IMR-90 (cell line): ENCODE results near the gene CRLF1. TPM values are rescaled to one million over a fixed set of nuclear protein-coding genes. Genes with fewer than 3 reads are reported as not detected.

Source experiments
- ATAC-seq: fragments of 200-7000 bp; cut with Tn5 transposase; 2 replicates; pipeline ENCODE4 v1.9.1; 2020; ENCODE audit warnings: low read depth, mild to moderate bottlenecking, moderate library complexity
- BruUV-seq: library from RNA; stranded (reverse); fragments of 400-500 nt; replicated peaks from 2 replicates; lab custom pipeline; 2021; lab: Mats Ljungman, UMichigan
- CTCF ChIA-PET: fragments of 300-600 bp; formaldehyde crosslinking; extraction: SDS; loops from one replicate; lab custom pipeline; 2021; ENCODE audit warnings: antibody characterized with exemption; lab: Yijun Ruan, JAX
- POLR2A ChIA-PET: fragments of 300-600 bp; sonication (Branson Sonifier 250); formaldehyde crosslinking; loops from one replicate; lab custom pipeline; 2022; ENCODE audit warnings: antibody characterized with exemption; ENCODE audit not compliant: unreplicated experiment; lab: Charles Lee
- DNase-seq: peaks from one replicate; pipeline ENCODE4 v3.0.0; 2013
- H2AFZ ChIP-seq: replicated peaks from 2 replicates; pipeline ENCODE3; 2013; ENCODE audit warnings: low read length, mild to moderate bottlenecking; ENCODE audit not compliant: poor library complexity
- H2AK5ac ChIP-seq: 2 replicates; pipeline ENCODE4 v1.6.1; 2013; ENCODE audit warnings: low read depth, low read length, inconsistent platforms
- H2AK9ac ChIP-seq: replicated peaks from 2 replicates; pipeline ENCODE3; 2013; ENCODE audit warnings: mild to moderate bottlenecking, low read depth, low read length, moderate library complexity; ENCODE audit not compliant: poor library complexity
- H2BK120ac ChIP-seq: 2 replicates; pipeline ENCODE4 v1.6.1; 2013; ENCODE audit warnings: low read depth, low read length, inconsistent platforms
- H2BK15ac ChIP-seq: 3 replicates; pipeline ENCODE4 v1.6.1; 2013; ENCODE audit warnings: low read depth, low read length, inconsistent platforms
- H2BK20ac ChIP-seq: 2 replicates; pipeline ENCODE4 v1.6.1; 2013; ENCODE audit warnings: low read depth, mild to moderate bottlenecking, inconsistent platforms, low read length, moderate library complexity
- H2BK5ac ChIP-seq: 2 replicates; pipeline ENCODE4 v1.6.1; 2013; ENCODE audit warnings: mild to moderate bottlenecking, low read depth, low read length, inconsistent platforms; ENCODE audit not compliant: poor library complexity, severe bottlenecking
- H3K14ac ChIP-seq: replicated peaks from 2 replicates; pipeline ENCODE4 v1.6.1; 2013; ENCODE audit warnings: low read depth, low read length, inconsistent platforms
- H3K18ac ChIP-seq: 2 replicates; pipeline ENCODE4 v1.6.1; 2013; ENCODE audit warnings: low read depth, low read length, control low read depth
- H3K23ac ChIP-seq: 2 replicates; pipeline ENCODE4 v1.6.1; 2013; ENCODE audit warnings: low read depth, low read length, inconsistent platforms
- H3K27ac ChIP-seq: 2 replicates; pipeline ENCODE4 v1.5.1; 2013; ENCODE audit warnings: mild to moderate bottlenecking, control low read depth, low read length; ENCODE audit not compliant: insufficient read depth
- H3K27me3 ChIP-seq: 2 replicates; pipeline ENCODE4 v1.6.1; 2013; ENCODE audit warnings: low read length; ENCODE audit not compliant: control insufficient read depth, insufficient read depth
- H3K36me3 ChIP-seq: 2 replicates; pipeline ENCODE4 v1.6.1; 2013; ENCODE audit warnings: low read length, mixed read lengths; ENCODE audit not compliant: control insufficient read depth, insufficient read depth
- H3K4ac ChIP-seq: 2 replicates; pipeline ENCODE4 v1.6.1; 2013; ENCODE audit warnings: low read depth, low read length, inconsistent platforms
- H3K4me1 ChIP-seq: 2 replicates; pipeline ENCODE4 v1.6.1; 2013; ENCODE audit warnings: low read length, mixed read lengths; ENCODE audit not compliant: control insufficient read depth, insufficient read depth
- H3K4me2 ChIP-seq: 2 replicates; pipeline ENCODE4 v1.6.1; 2013; ENCODE audit warnings: low read depth, mild to moderate bottlenecking, control low read depth, low read length, moderate library complexity
- H3K4me3 ChIP-seq: 2 replicates; pipeline ENCODE4 v1.5.1; 2013; ENCODE audit warnings: low read depth, mild to moderate bottlenecking, control low read depth, low read length, moderate library complexity; ENCODE audit not compliant: insufficient read depth
- H3K56ac ChIP-seq: 2 replicates; pipeline ENCODE4 v1.6.1; 2013; ENCODE audit warnings: low read length, inconsistent platforms; ENCODE audit not compliant: insufficient read depth; ENCODE audit errors: extremely low read depth
- H3K79me1 ChIP-seq, 2 experiments: 2 replicates each; pipeline ENCODE4 v1.6.1; 2013; ENCODE audit warnings: low read length in 2 of 2, inconsistent platforms in 1 of 2, low read depth in 1 of 2
- H3K9ac ChIP-seq: 2 replicates; pipeline ENCODE4 v1.6.1; 2013; ENCODE audit warnings: low read depth, low read length, control low read depth
- H3K9me1 ChIP-seq: 2 replicates; pipeline ENCODE4 v1.6.1; 2013; ENCODE audit warnings: low read length, inconsistent platforms; ENCODE audit not compliant: insufficient read depth
- H3K9me3 ChIP-seq: 2 replicates; pipeline ENCODE4 v1.6.1; 2013; ENCODE audit warnings: low read length; ENCODE audit not compliant: control insufficient read depth, insufficient read depth
- H4K20me1 ChIP-seq: 2 replicates; pipeline ENCODE4 v1.6.1; 2013; ENCODE audit warnings: low read length, inconsistent platforms; ENCODE audit not compliant: insufficient read depth
- H4K5ac ChIP-seq: 2 replicates; pipeline ENCODE4 v1.6.1; 2013; ENCODE audit warnings: mild to moderate bottlenecking, low read depth, low read length, control low read depth
- H4K8ac ChIP-seq, 2 experiments: 2 replicates each; pipeline ENCODE4 v1.6.1; 2013; ENCODE audit warnings: low read depth in 2 of 2, low read length in 2 of 2, control low read depth in 1 of 2, inconsistent platforms in 1 of 2
- H4K91ac ChIP-seq: 2 replicates; pipeline ENCODE4 v1.6.1; 2013; ENCODE audit warnings: low read depth, low read length, inconsistent platforms; ENCODE audit not compliant: insufficient read depth
- BHLHE40 ChIP-seq: fragments of 150-350 bp; IDR thresholded peaks from 2 replicates; pipeline ENCODE4 v1.6.1; 2016; ENCODE audit warnings: mild to moderate bottlenecking, low read depth, low read length
- CEBPB ChIP-seq: IDR thresholded peaks from 2 replicates; pipeline ENCODE4 v1.6.1; 2012; ENCODE audit warnings: low read depth, low read length, improper control_type of control experiment
- ELK1 ChIP-seq: fragments of 150-350 bp; IDR thresholded peaks from 2 replicates; pipeline ENCODE4 v1.6.1; 2016; ENCODE audit warnings: low read depth, mild to moderate bottlenecking, low read length, moderate library complexity, borderline replicate concordance
- FOS ChIP-seq: fragments of 150-350 bp; IDR thresholded peaks from 2 replicates; pipeline ENCODE4 v1.6.1; 2016; ENCODE audit warnings: low read depth, low read length
- MAFK ChIP-seq: IDR thresholded peaks from 2 replicates; pipeline ENCODE4 v1.6.1; 2012; ENCODE audit warnings: low read depth, low read length, improper control_type of control experiment
- MAZ ChIP-seq: IDR thresholded peaks from 2 replicates; pipeline ENCODE4 v1.6.1; 2012; ENCODE audit warnings: low read depth, mild to moderate bottlenecking, low read length, improper control_type of control experiment, moderate library complexity, borderline replicate concordance
- MXI1 ChIP-seq: IDR thresholded peaks from 2 replicates; pipeline ENCODE4 v1.6.1; 2012; ENCODE audit warnings: low read depth, mild to moderate bottlenecking, low read length, moderate library complexity, borderline replicate concordance
- NFE2L2 ChIP-seq: fragments of 150-350 bp; IDR thresholded peaks from 2 replicates; pipeline ENCODE4 v1.6.1; 2016; ENCODE audit warnings: low read depth, mild to moderate bottlenecking, low read length
- POLR2A ChIP-seq: IDR thresholded peaks from 2 replicates; pipeline ENCODE4 v1.6.1; 2012; ENCODE audit warnings: mild to moderate bottlenecking, low read depth, low read length
- RCOR1 ChIP-seq: IDR thresholded peaks from 2 replicates; pipeline ENCODE4 v1.6.1; 2012; ENCODE audit warnings: mild to moderate bottlenecking, low read length, improper control_type of control experiment; ENCODE audit not compliant: insufficient replicate concordance
- RFX5 ChIP-seq: IDR thresholded peaks from 2 replicates; pipeline ENCODE4 v1.8.0; 2012; ENCODE audit warnings: low read depth, mild to moderate bottlenecking, low read length, moderate library complexity
- SMC3 ChIP-seq: fragments of 150-350 bp; IDR thresholded peaks from 2 replicates; pipeline ENCODE4 v1.6.1; 2016; ENCODE audit warnings: low read depth, mild to moderate bottlenecking, antibody characterized with exemption, low read length, moderate library complexity
- WGBS, 2 experiments: methylation state at CpG; one replicate each; pipeline versions ENCODE4 v1.1.5 to v1.1.7; 2013; ENCODE audit warnings: missing lambda C conversion rate in 2 of 2; ENCODE audit not compliant: insufficient read length in 1 of 2; ENCODE audit errors: extremely low coverage in 2 of 2; 5-methylcytosine and 5-hydroxymethylcytosine counted together
- dilution Hi-C: fragments of 300-500 bp; cut with HindIII; formaldehyde crosslinking; loops from one replicate; pipeline ENCODE4 v1.14.3; 2018; ENCODE audit warnings: low sequenced_read_pairs; ENCODE audit not compliant: unreplicated experiment
- in situ Hi-C: fragments of 300-500 bp; cut with MboI; formaldehyde crosslinking; loops from 3 replicates; pipeline ENCODE4 v1.14.3; 2019; ENCODE audit warnings: low sequenced_read_pairs, inconsistent platforms, mixed read lengths
- intact Hi-C: fragments of 100-400 bp; cut with micrococcal nuclease; formaldehyde crosslinking; loops from 2 replicates; pipeline ENCODE4 v1.10.0; 2022
- polyA plus RNA-seq, 3 experiments: library from polyadenylated mRNA; depleted of rRNA; stranded (reverse); fragments of >200 nt; gene quantifications; 2 replicates each; pipeline ENCODE4 v1.2.3, GENCODE V29; 2012; ENCODE audit warnings: low replicate concordance in 1 of 3
- total RNA-seq: library from RNA; depleted of rRNA; stranded (reverse); fragments of >200 nt; gene quantifications from 2 replicates; pipeline ENCODE4 v1.2.3, GENCODE V29; 2012

Gene CRLF1
- total and polyA plus RNA-seq, 2 of the 4 experiments (the other 2 are of a cell fraction) = 0.18 to 3.1 TPM

DNA sequence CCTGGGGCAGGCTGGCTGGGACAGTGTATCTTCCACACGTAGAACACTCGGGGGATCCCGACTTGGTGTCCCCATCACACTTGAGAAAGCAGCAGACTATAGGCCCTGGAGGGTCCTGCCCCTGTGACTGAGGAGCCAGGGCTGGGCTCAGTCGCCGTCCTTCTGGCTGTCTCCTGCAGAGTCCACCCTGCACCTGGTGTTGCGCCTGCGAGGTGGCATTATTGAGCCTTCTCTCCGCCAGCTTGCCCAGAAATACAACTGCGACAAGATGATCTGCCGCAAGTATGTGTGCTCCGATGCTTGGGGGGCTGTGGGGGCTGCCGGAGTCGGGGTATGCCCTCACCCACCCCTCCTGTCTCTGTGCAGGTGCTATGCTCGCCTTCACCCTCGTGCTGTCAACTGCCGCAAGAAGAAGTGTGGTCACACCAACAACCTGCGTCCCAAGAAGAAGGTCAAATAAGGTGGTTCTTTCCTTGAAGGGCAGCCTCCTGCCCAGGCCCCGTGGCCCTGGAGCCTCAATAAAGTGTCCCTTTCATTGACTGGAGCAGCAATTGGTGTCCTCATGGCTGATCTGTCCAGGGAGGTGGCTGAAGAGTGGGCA, 31.8 kb downstream of the CRLF1 start:
- Histone ChIP-seq H2AFZ (no peak overlapping the region), H4K20me1 (peaks cover 55% of the 10 kb centered on the region), H3K9ac (no peak overlapping the region), H2AK9ac (no peak overlapping the region), H3K9me1 (peaks cover 11% of the 10 kb centered on the region), H4K8ac (no peak overlapping the region), H3K4me2 (no peak overlapping the region), H3K36me3 (peaks cover 40% of the 10 kb centered on the region), H2BK5ac (no peak overlapping the region), H3K4ac (no peak overlapping the region), H3K56ac (no peak overlapping the region), H3K27me3 (no peaks in the 10 kb centered on the region), H4K91ac (no peak overlapping the region), H3K79me1 (peaks cover 18 to 41% of the 10 kb centered on the region in 2 experiments; a peak in 3 of 4 replicates), H4K5ac (no peak overlapping the region), H2BK15ac (no peak overlapping the region), H3K18ac (no peak overlapping the region), H2BK120ac (no peak overlapping the region), H3K9me3 (no peaks in the 10 kb centered on the region), H2AK5ac (no peak overlapping the region), H3K4me3 (no peak overlapping the region), H3K23ac (no peak overlapping the region), H3K4me1 (peaks cover 10% of the 10 kb centered on the region), H3K14ac (no peak overlapping the region), H3K27ac (no peak overlapping the region), H2BK20ac (no peak overlapping the region)
- DNase-seq (no peak), ATAC-seq (no peak)
- whole genome bisulfite sequencing, 2 experiments = 97% methylated on average over 10 of the region's 18 CpGs; no CpG with 5 or more reads in 1 of the 2 experiments
- no peak for TF ChIP-seq BHLHE40
- TF ChIP-seq FOS = no peak
- no peak for TF ChIP-seq MAFK
- TF ChIP-seq POLR2A = no peak
- no peak for TF ChIP-seq MAZ
- TF ChIP-seq NFE2L2 = no peak
- no peak for TF ChIP-seq RCOR1
- no peak for TF ChIP-seq ELK1
- no peak for TF ChIP-seq MXI1
- no peak for TF ChIP-seq SMC3
- TF ChIP-seq RFX5 = no peak
- no peak for TF ChIP-seq CEBPB
- dilution Hi-C loops = no loop called here
- ChIA-PET POLR2A (no interaction called here), CTCF (no interaction called here)
- no TSS peak for BruUV-seq
- in situ Hi-C loops = loop anchor here (10.0 kb wide), 1 partner anchor 120 kb away; no protein-coding TSS in a partner anchor
- intact Hi-C loops = loop anchor here (5.0 kb wide), 2 partner anchors 107 to 273 kb away; no protein-coding TSS in a partner anchor
